Gastroesophageal sphincter (tissue), 3 donors: ENCODE results near the gene PCDHA5.

Experiments used
- CTCF ChIP-seq, 4 experiments: fragments of 200-600 bp in 2 of 4; fragments of 450-650 bp in 2 of 4; sonication (generic) in 1 of 4; IDR thresholded peaks; one replicate each; pipeline ENCODE4 v1.5.1; 2017 to 2019; ENCODE audit warnings: antibody characterized with exemption in 4 of 4, mild to moderate bottlenecking in 2 of 4, moderate library complexity in 2 of 4
- EP300 ChIP-seq: sonication (generic); formaldehyde crosslinking; IDR thresholded peaks from one replicate; pipeline ENCODE4 v1.6.1; 2017; ENCODE audit warnings: antibody characterized with exemption, mild to moderate bottlenecking
- POLR2A ChIP-seq, 2 donors: fragments of 450-650 bp; IDR thresholded peaks; one replicate each; pipeline ENCODE4 v1.6.1; 2017; ENCODE audit warnings: antibody characterized with exemption in 2 of 2, mild to moderate bottlenecking in 2 of 2, moderate library complexity in 1 of 2
- POLR2AphosphoS5 ChIP-seq: sonication (generic); formaldehyde crosslinking; IDR thresholded peaks from one replicate; pipeline ENCODE4 v1.6.1; 2017; ENCODE audit warnings: antibody characterized with exemption

- TF ChIP-seq POLR2A (IDR thresholded peaks at IDR 0.05) (no peak), CTCF (IDR thresholded peaks at IDR 0.05) (no peak), POLR2AphosphoS5 (no peak), EP300 (no peak)
These were observed 30.3 kb upstream of the PCDHA5 start for GRCh38 chr5:140791089-140791488.
